ENCODE data around the gene GPX4. TPM values are rescaled to one million over a fixed set of nuclear protein-coding genes. Genes with fewer than 3 reads are reported as not detected.

The GPX4 gene
- total and polyA plus RNA-seq, 10 donors = 138 to 562 (median 247) TPM

- peak; percentile 97 for DNase-seq
- WGBS, 5 donors = 10 to 16% (median 13%) methylated on average over 22 to 25 of the region's 25 CpGs
- H3K36me3 ChIP-seq = peaks cover 0 to 57% (median 40%) of the 10 kb centered on the region in 6 donors
- intact Hi-C loops (cut with DNase I; ENCODE audit: low total_unique reads) = no loop called here
- TF ChIP-seq POLR2AphosphoS5 (IDR thresholded peaks at IDR 0.05) = peak; percentile 91 to 95 (median 92)
- TF ChIP-seq POLR2A (IDR thresholded peaks at IDR 0.05) = no peak
- TF ChIP-seq, protein P1, sequence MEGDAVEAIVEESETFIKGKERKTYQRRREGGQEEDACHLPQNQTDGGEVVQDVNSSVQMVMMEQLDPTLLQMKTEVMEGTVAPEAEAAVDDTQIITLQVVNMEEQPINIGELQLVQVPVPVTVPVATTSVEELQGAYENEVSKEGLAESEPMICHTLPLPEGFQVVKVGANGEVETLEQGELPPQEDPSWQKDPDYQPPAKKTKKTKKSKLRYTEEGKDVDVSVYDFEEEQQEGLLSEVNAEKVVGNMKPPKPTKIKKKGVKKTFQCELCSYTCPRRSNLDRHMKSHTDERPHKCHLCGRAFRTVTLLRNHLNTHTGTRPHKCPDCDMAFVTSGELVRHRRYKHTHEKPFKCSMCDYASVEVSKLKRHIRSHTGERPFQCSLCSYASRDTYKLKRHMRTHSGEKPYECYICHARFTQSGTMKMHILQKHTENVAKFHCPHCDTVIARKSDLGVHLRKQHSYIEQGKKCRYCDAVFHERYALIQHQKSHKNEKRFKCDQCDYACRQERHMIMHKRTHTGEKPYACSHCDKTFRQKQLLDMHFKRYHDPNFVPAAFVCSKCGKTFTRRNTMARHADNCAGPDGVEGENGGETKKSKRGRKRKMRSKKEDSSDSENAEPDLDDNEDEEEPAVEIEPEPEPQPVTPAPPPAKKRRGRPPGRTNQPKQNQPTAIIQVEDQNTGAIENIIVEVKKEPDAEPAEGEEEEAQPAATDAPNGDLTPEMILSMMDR (IDR thresholded peaks at IDR 0.05 in 8 of 11, conservative IDR thresholded peaks at IDR 0.05 in 3 of 11) = peak in 6 of 11 experiments; percentile 7 to 46 (median 37)
- peaks cover 61 to 100% (median 94%) of the 10 kb centered on the region in 6 donors for H3K4me1 ChIP-seq
- H3K27me3 ChIP-seq (replicated peaks in 1 of 7) = peaks cover 0 to 18% (median 0%) of the 10 kb centered on the region in 7 donors
- peak overlapping the region; percentile 80 to 98 (median 95) for H3K27ac ChIP-seq
- H3K4me3 ChIP-seq = peak overlapping the region; percentile 77 to 97 (median 87)
- H3K9me3 ChIP-seq = no peaks in the 10 kb centered on the region
Measured at GRCh38 chr19:1069009-1069779, 34.6 kb upstream of the GPX4 start.

DNA sequence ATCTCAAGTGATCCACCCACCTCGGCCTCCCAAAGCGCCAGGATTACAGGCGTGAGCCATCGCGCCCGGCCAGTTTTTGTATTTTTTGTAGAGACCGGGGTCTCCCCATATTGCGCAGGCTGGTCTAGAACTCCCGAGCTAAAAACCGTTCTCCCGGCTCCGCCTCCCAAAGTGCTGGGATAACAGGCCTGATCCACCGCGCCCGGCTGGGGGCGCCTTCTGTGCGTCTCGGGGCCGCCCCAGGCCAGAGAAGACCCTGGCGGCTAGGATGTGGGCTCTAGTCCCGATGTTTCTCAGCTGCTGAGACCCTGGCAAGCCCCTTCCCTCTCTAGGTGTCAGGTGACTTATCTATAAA lies 33.2 kb upstream of the GPX4 start:
- DNase-seq = peak; percentile 77
- peak overlapping the region in 6 of 8 donors; percentile 90 to 98 (median 96) for H3K27ac ChIP-seq
- peaks cover 60 to 100% (median 94%) of the 10 kb centered on the region in 6 donors for H3K4me1 ChIP-seq
- H3K27me3 ChIP-seq (replicated peaks in 1 of 7) = peaks cover 0 to 18% (median 0%) of the 10 kb centered on the region in 7 donors
- TF ChIP-seq, protein P1 (IDR thresholded peaks at IDR 0.05 in 8 of 11, conservative IDR thresholded peaks at IDR 0.05 in 3 of 11) = no peak
- TF ChIP-seq POLR2AphosphoS5 (IDR thresholded peaks at IDR 0.05) = no peak
- TF ChIP-seq POLR2A (IDR thresholded peaks at IDR 0.05) = no peak
- no peaks in the 10 kb centered on the region for H3K9me3 ChIP-seq
- H3K4me3 ChIP-seq = no peak overlapping the region
- intact Hi-C loops (cut with DNase I; ENCODE audit: low total_unique reads) = loop anchor here (10.0 kb wide), 1 partner anchor 46 kb away; the partner anchor contains the start of genes CNN2, RNU6-2 and TMEM259
- 57 to 90% (median 75%) methylated on average over 18 to 21 of the region's 21 CpGs for WGBS, 5 donors
- H3K36me3 ChIP-seq = peaks cover 0 to 70% (median 43%) of the 10 kb centered on the region in 6 donors

- Histone ChIP-seq H3K27ac (peak overlapping the region in 5 of 8 donors; percentile 36 to 98 (median 97)), H3K4me1 (peaks cover 62 to 100% (median 94%) of the 10 kb centered on the region in 6 donors), H3K9me3 (no peaks in the 10 kb centered on the region), H3K27me3 (replicated peaks in 1 of 7) (peaks cover 0 to 18% (median 0%) of the 10 kb centered on the region in 7 donors), H3K36me3 (peaks cover 0 to 76% (median 48%) of the 10 kb centered on the region in 6 donors), H3K4me3 (peak overlapping the region in 1 of 8 donors; percentile 35)
- intact Hi-C loops (cut with DNase I; ENCODE audit: low total_unique reads) = loop anchor here (10.0 kb wide), 1 partner anchor 46 kb away; the partner anchor contains the start of genes CNN2, RNU6-2 and TMEM259
- peak; percentile 81 for DNase-seq
- WGBS, 5 donors = 59 to 83% (median 69%) methylated on average over 24 to 99 of the region's 99 CpGs
- peak in 1 of 3 donors; percentile 45 for TF ChIP-seq POLR2AphosphoS5 (IDR thresholded peaks at IDR 0.05)
- no peak for TF ChIP-seq POLR2A (IDR thresholded peaks at IDR 0.05)
Measured at GRCh38 chr19:1070931-1071791, 32.6 kb upstream of the GPX4 start.

DNA sequence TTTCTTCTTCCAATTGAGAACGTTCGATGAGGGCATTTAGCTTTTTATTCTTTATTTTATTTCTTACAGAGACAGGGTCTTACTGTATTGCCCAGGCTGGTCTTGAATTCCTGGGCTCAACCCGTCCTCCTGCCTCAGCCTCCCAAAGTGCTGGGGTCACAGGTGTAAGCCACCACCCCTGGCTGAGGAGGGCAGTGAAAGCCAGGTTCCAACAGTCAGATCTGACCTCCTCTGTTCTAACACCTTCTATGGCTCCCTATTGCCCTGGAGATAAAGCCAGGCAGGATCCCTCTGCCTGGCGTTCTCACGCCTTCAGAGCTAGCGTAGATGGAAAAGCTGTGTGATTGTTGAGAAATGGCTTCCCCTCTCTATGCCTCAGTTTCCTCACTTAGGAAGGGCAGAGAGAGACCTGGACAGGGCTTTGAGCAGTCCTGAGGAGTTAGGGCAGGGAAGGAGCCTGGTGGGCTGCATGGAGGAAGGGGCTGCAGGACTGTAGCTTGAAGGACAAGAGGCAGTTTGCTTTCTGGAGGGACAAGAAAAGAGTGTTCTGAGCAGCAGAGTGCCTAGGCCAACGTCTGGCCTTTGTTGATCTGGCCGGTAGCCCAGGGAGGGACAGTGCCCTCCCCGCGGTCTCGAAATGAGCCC lies 31.3 kb upstream of the GPX4 start:
- Histone ChIP-seq H3K27ac (peak overlapping the region in 5 of 8 donors; percentile 22 to 97 (median 87)), H3K9me3 (no peaks in the 10 kb centered on the region), H3K36me3 (peaks cover 0 to 84% (median 49%) of the 10 kb centered on the region in 6 donors), H3K4me1 (peaks cover 63 to 100% (median 95%) of the 10 kb centered on the region in 6 donors), H3K4me3 (no peak overlapping the region), H3K27me3 (replicated peaks in 1 of 7) (peaks cover 0 to 15% (median 0%) of the 10 kb centered on the region in 7 donors)
- intact Hi-C loops (cut with DNase I; ENCODE audit: low total_unique reads) = loop anchor here (10.0 kb wide), 1 partner anchor 48 kb away; the partner anchor contains the start of genes CNN2, RNU6-2 and TMEM259
- no peak for TF ChIP-seq POLR2AphosphoS5 (IDR thresholded peaks at IDR 0.05)
- TF ChIP-seq POLR2A (IDR thresholded peaks at IDR 0.05) = no peak
- TF ChIP-seq, protein P1 (IDR thresholded peaks at IDR 0.05 in 8 of 11, conservative IDR thresholded peaks at IDR 0.05 in 3 of 11) = no peak
- DNase-seq = no peak
- WGBS, 5 donors = 87 to 92% (median 91%) methylated on average over 11 of the region's 11 CpGs

Data from spleen (tissue), 11 donors.